H9 (cell line): ENCODE data around the gene CAPZA2. TPM values are rescaled to one million over a fixed set of nuclear protein-coding genes. Genes with fewer than 3 reads are reported as not detected.

Experiments
- DNase-seq: peaks from one replicate; pipeline ENCODE4 v3.0.0-alpha.2; 2017
- H2AFZ ChIP-seq: one replicate; pipeline ENCODE4 v1.6.1; 2013; ENCODE audit warnings: mild to moderate bottlenecking, low read length, control low read depth, moderate library complexity
- H2AK5ac ChIP-seq: 2 replicates; pipeline ENCODE4 v1.6.1; 2013; ENCODE audit warnings: low read length, control low read depth, mixed read lengths; ENCODE audit not compliant: insufficient read length
- H2BK120ac ChIP-seq: one replicate; pipeline ENCODE4 v1.6.1; 2013; ENCODE audit warnings: low read depth, mild to moderate bottlenecking, low read length, control low read depth, inconsistent platforms; ENCODE audit not compliant: poor library complexity, severe bottlenecking
- H2BK12ac ChIP-seq: 2 replicates; pipeline ENCODE4 v1.6.1; 2013; ENCODE audit warnings: low read length, control low read depth, mixed read lengths, low read depth; ENCODE audit not compliant: insufficient read length
- H2BK15ac ChIP-seq: 2 replicates; pipeline ENCODE4 v1.6.1; 2013; ENCODE audit warnings: low read depth, low read length, control low read depth
- H2BK20ac ChIP-seq: one replicate; pipeline ENCODE4 v1.6.1; 2013; ENCODE audit warnings: low read depth, mild to moderate bottlenecking, low read length, control low read depth, inconsistent platforms; ENCODE audit not compliant: poor library complexity, severe bottlenecking
- H2BK5ac ChIP-seq: 2 replicates; pipeline ENCODE4 v1.6.1; 2013; ENCODE audit warnings: low read length, control low read depth, mixed read lengths; ENCODE audit not compliant: insufficient read length
- H3K14ac ChIP-seq: 2 replicates; pipeline ENCODE4 v1.6.1; 2013; ENCODE audit warnings: low read length, control low read depth; ENCODE audit not compliant: insufficient read depth
- H3K18ac ChIP-seq: 2 replicates; pipeline ENCODE4 v1.6.1; 2013; ENCODE audit warnings: low read depth, mild to moderate bottlenecking, mixed read lengths, low read length, control low read depth; ENCODE audit not compliant: insufficient read length
- H3K23ac ChIP-seq: 2 replicates; pipeline ENCODE4 v1.6.1; 2013; ENCODE audit warnings: low read length, control low read depth, mixed read lengths, low read depth; ENCODE audit not compliant: insufficient read length
- H3K23me2 ChIP-seq: 2 replicates; pipeline ENCODE4 v1.6.1; 2013; ENCODE audit warnings: low read depth, mild to moderate bottlenecking, mixed read lengths, low read length, control low read depth; ENCODE audit not compliant: insufficient read length, poor library complexity, severe bottlenecking
- H3K27ac ChIP-seq: 2 replicates; pipeline ENCODE4 v1.5.1; 2013; ENCODE audit warnings: low read length, control low read depth, mixed read lengths, low read depth; ENCODE audit not compliant: insufficient read length
- H3K27me3 ChIP-seq: 2 replicates; pipeline ENCODE4 v1.6.1; 2013; ENCODE audit warnings: low read length, control low read depth, inconsistent platforms; ENCODE audit not compliant: insufficient read depth
- H3K4ac ChIP-seq: 2 replicates; pipeline ENCODE4 v1.6.1; 2013; ENCODE audit warnings: low read depth, mild to moderate bottlenecking, control low read depth, inconsistent platforms, low read length, moderate library complexity
- H3K4me1 ChIP-seq: 2 replicates; pipeline ENCODE4 v1.6.1; 2013; ENCODE audit warnings: low read length, control low read depth, inconsistent platforms; ENCODE audit not compliant: insufficient read depth
- H3K4me2 ChIP-seq: 2 replicates; pipeline ENCODE4 v1.6.1; 2013; ENCODE audit warnings: low read length, control low read depth, mixed read lengths; ENCODE audit not compliant: insufficient read length, insufficient read depth
- H3K56ac ChIP-seq: 2 replicates; pipeline ENCODE4 v1.6.1; 2013; ENCODE audit warnings: low read depth, mild to moderate bottlenecking, mixed read lengths, low read length, control low read depth; ENCODE audit not compliant: insufficient read length
- H3K79me1 ChIP-seq: 2 replicates; pipeline ENCODE4 v1.6.1; 2013; ENCODE audit warnings: low read depth, mild to moderate bottlenecking, moderate library complexity, low read length, control low read depth, inconsistent platforms; ENCODE audit not compliant: insufficient read depth, poor library complexity, severe bottlenecking
- H3K79me2 ChIP-seq: 2 replicates; pipeline ENCODE4 v1.6.1; 2013; ENCODE audit warnings: low read length, control low read depth, inconsistent platforms; ENCODE audit not compliant: insufficient read depth
- H3K9ac ChIP-seq: 2 replicates; pipeline ENCODE4 v1.6.1; 2013; ENCODE audit warnings: low read length, control low read depth, mixed read lengths; ENCODE audit not compliant: insufficient read length; ENCODE audit errors: extremely low read depth
- H3K9me3 ChIP-seq: one replicate; pipeline ENCODE4 v1.6.1; 2013; ENCODE audit warnings: low read depth, low read length, inconsistent platforms; ENCODE audit not compliant: control insufficient read depth
- H3T11ph ChIP-seq: one replicate; pipeline ENCODE4 v1.6.1; 2013; ENCODE audit warnings: mild to moderate bottlenecking, low read length, control low read depth, inconsistent platforms
- H4K20me1 ChIP-seq: one replicate; pipeline ENCODE4 v1.6.1; 2013; ENCODE audit not compliant: control insufficient read depth, insufficient read length, insufficient read depth
- H4K5ac ChIP-seq: 2 replicates; pipeline ENCODE4 v1.6.1; 2013; ENCODE audit warnings: low read depth, mild to moderate bottlenecking, mixed read lengths, low read length, control low read depth; ENCODE audit not compliant: insufficient read length
- H4K8ac ChIP-seq: replicated peaks from 2 replicates; pipeline ENCODE4 v1.6.1; 2013; ENCODE audit warnings: low read length, control low read depth, mixed read lengths, low read depth; ENCODE audit not compliant: insufficient read length
- H4K91ac ChIP-seq: 2 replicates; pipeline ENCODE4 v1.6.1; 2013; ENCODE audit warnings: low read depth, mild to moderate bottlenecking, moderate library complexity, mixed read lengths, low read length, control low read depth; ENCODE audit not compliant: insufficient read length
- H3K27ac Mint-ChIP-seq, 3 experiments: 2 replicates in 2 of 3; 3 replicates in 1 of 3; pipeline ENCODE4 v1.8.0; 2020 to 2021; ENCODE audit warnings: mixed read lengths in 3 of 3, mild to moderate bottlenecking in 1 of 3, moderate library complexity in 1 of 3
- H3K27me3 Mint-ChIP-seq: 2 replicates; pipeline ENCODE4 v1.8.0; 2021; ENCODE audit warnings: low read depth, mild to moderate bottlenecking, moderate library complexity, mixed read lengths
- H3K36me3 Mint-ChIP-seq, 3 experiments: 2 replicates in 2 of 3; 3 replicates in 1 of 3; pipeline ENCODE4 v1.8.0; 2020 to 2021; ENCODE audit warnings: low read depth in 3 of 3, mixed read lengths in 3 of 3; ENCODE audit not compliant: insufficient read depth in 1 of 3
- H3K4me1 Mint-ChIP-seq, 2 experiments: 2 replicates each; pipeline ENCODE4 v1.8.0; 2020; ENCODE audit warnings: mixed read lengths in 2 of 2
- H3K4me3 Mint-ChIP-seq, 2 experiments: 2 replicates in 1 of 2; 3 replicates in 1 of 2; pipeline ENCODE4 v1.8.0; 2020 to 2021; ENCODE audit warnings: mild to moderate bottlenecking in 2 of 2, mixed read lengths in 2 of 2, moderate library complexity in 1 of 2
- H3K9me3 Mint-ChIP-seq, 2 experiments: 2 replicates in 1 of 2; 3 replicates in 1 of 2; pipeline ENCODE4 v1.8.0; 2020; ENCODE audit warnings: mild to moderate bottlenecking in 2 of 2, mixed read lengths in 2 of 2, moderate library complexity in 1 of 2
- WGBS: extraction: QIAGEN DNeasy Blood & Tissue Kit; methylation state at CpG from one replicate; pipeline ENCODE4 v1.1.7; 2013; ENCODE audit warnings: missing lambda C conversion rate, low lambda C conversion rate, mixed read lengths; ENCODE audit not compliant: insufficient read length; ENCODE audit errors: extremely low coverage; 5-methylcytosine and 5-hydroxymethylcytosine counted together
- total RNA-seq: library from RNA; stranded (reverse); gene quantifications from 2 replicates; pipeline ENCODE4 v1.2.1, GENCODE V29; 2021
- TF ChIP-seq, protein P1 (sequence below): fragments of 200-600 bp; sonication (generic); conservative IDR thresholded peaks from 3 replicates; pipeline ENCODE4 v1.8.0; 2021; ENCODE audit warnings: antibody characterized with exemption, mild to moderate bottlenecking

CAPZA2 gene
- total RNA-seq, 1 experiment from 2014 or later = 131 TPM

GRCh38 chr7:116906391-116906790 lies 44.0 kb downstream of the CAPZA2 start:
- no peak overlapping the region for H2BK120ac ChIP-seq
- no peaks in the 10 kb centered on the region for H4K20me1 ChIP-seq
- no peak overlapping the region for H3K4ac ChIP-seq
- no peak overlapping the region for H3K4me2 ChIP-seq
- H3T11ph ChIP-seq = no peak overlapping the region
- H3K4me1 ChIP-seq = no peaks in the 10 kb centered on the region
- no peak overlapping the region for H2BK15ac ChIP-seq
- H3K27me3 ChIP-seq = no peaks in the 10 kb centered on the region
- H2AFZ ChIP-seq = no peak overlapping the region
- TF ChIP-seq, protein P1, sequence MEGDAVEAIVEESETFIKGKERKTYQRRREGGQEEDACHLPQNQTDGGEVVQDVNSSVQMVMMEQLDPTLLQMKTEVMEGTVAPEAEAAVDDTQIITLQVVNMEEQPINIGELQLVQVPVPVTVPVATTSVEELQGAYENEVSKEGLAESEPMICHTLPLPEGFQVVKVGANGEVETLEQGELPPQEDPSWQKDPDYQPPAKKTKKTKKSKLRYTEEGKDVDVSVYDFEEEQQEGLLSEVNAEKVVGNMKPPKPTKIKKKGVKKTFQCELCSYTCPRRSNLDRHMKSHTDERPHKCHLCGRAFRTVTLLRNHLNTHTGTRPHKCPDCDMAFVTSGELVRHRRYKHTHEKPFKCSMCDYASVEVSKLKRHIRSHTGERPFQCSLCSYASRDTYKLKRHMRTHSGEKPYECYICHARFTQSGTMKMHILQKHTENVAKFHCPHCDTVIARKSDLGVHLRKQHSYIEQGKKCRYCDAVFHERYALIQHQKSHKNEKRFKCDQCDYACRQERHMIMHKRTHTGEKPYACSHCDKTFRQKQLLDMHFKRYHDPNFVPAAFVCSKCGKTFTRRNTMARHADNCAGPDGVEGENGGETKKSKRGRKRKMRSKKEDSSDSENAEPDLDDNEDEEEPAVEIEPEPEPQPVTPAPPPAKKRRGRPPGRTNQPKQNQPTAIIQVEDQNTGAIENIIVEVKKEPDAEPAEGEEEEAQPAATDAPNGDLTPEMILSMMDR = no peak
- no peak overlapping the region for H2BK12ac ChIP-seq
- peak overlapping the region in 1 of 3 experiments; percentile 58; a peak in 1 of 7 replicates for H3K27ac Mint-ChIP-seq
- H3K23me2 ChIP-seq = no peaks in the 10 kb centered on the region
- no peak overlapping the region for H4K91ac ChIP-seq
- H3K27ac ChIP-seq = no peak overlapping the region
- no peaks in the 10 kb centered on the region for H3K27me3 Mint-ChIP-seq
- no peak overlapping the region for H3K56ac ChIP-seq
- H3K4me1 Mint-ChIP-seq = peaks cover 19 to 23% of the 10 kb centered on the region in 2 experiments
- H3K79me2 ChIP-seq = no peaks in the 10 kb centered on the region
- no peaks in the 10 kb centered on the region for H3K79me1 ChIP-seq
- no CpG with 5 or more reads among the region's 1 CpG for WGBS
- no peak overlapping the region for H3K23ac ChIP-seq
- no peaks in the 10 kb centered on the region for H3K9me3 ChIP-seq
- H3K9ac ChIP-seq = no peak overlapping the region
- no peak for DNase-seq
- no peaks in the 10 kb centered on the region for H3K9me3 Mint-ChIP-seq
- no peak overlapping the region for H3K18ac ChIP-seq
- no peak overlapping the region for H2BK20ac ChIP-seq
- H4K5ac ChIP-seq = no peak overlapping the region
- H3K4me3 Mint-ChIP-seq = no peak overlapping the region
- H4K8ac ChIP-seq = no peak overlapping the region
- no peak overlapping the region for H2BK5ac ChIP-seq
- no peak overlapping the region for H3K14ac ChIP-seq
- no peak overlapping the region for H2AK5ac ChIP-seq
- H3K36me3 Mint-ChIP-seq = peaks cover 20 to 46% (median 36%) of the 10 kb centered on the region in 3 experiments
